CD4-positive, alpha-beta T cell (primary cell): Measurements from ENCODE around the gene TAF3. TPM values are rescaled to one million over a fixed set of nuclear protein-coding genes. Genes with fewer than 3 reads are reported as not detected.
A peak's percentile ranks its signal among the peaks of the same experiment; 100 is the strongest.

ENCODE experiments used
- ATAC-seq: fragments of 200-7000 bp; cut with Tn5 transposase; one replicate; pipeline ENCODE4 v1.10.0; 2022; ENCODE audit warnings: mild to moderate bottlenecking; ENCODE audit not compliant: poor library complexity
- CTCF ChIA-PET: fragments of 350-600 bp; sonication (Branson Sonifier 250); formaldehyde crosslinking; loops from one replicate; lab custom pipeline; 2021; ENCODE audit warnings: antibody characterized with exemption, inconsistent platforms; lab: Charles Lee
- POLR2A ChIA-PET: fragments of 350-600 bp; sonication (Branson Sonifier 250); formaldehyde crosslinking; loops from one replicate; lab custom pipeline; 2021; ENCODE audit warnings: antibody characterized with exemption, inconsistent platforms; lab: Charles Lee
- DNase-seq, 14 experiments: peaks; one replicate each; pipeline ENCODE4 v3.0.0-alpha.2; 2013 to 2020; ENCODE audit warnings: mixed read lengths in 2 of 14
- H3K27ac ChIP-seq, 2 donors: one replicate each; pipeline versions ENCODE4 v1.5.1 to v1.7.0; 2013; ENCODE audit warnings: low read length in 2 of 2, low read depth in 1 of 2, mild to moderate bottlenecking in 1 of 2
- H3K27me3 ChIP-seq, 2 experiments: 1 replicate in 1 of 2; 2 replicates in 1 of 2; pipeline versions ENCODE4 v1.6.1 to v1.7.0; 2013; ENCODE audit warnings: low read length in 2 of 2, control low read depth in 1 of 2, mild to moderate bottlenecking in 1 of 2, moderate library complexity in 1 of 2; ENCODE audit not compliant: insufficient read depth in 2 of 2, control insufficient read depth in 1 of 2
- H3K36me3 ChIP-seq: one replicate; pipeline ENCODE4 v1.6.1; 2013; ENCODE audit warnings: low read length, control low read depth; ENCODE audit not compliant: insufficient read depth
- H3K4me1 ChIP-seq: one replicate; pipeline ENCODE4 v1.6.1; 2013; ENCODE audit warnings: low read length, control low read depth; ENCODE audit not compliant: insufficient read depth
- H3K4me3 ChIP-seq: one replicate; pipeline ENCODE4 v1.5.1; 2013; ENCODE audit warnings: mild to moderate bottlenecking, low read length, moderate library complexity
- H3K9me3 ChIP-seq, 2 experiments: 1 replicate in 1 of 2; 2 replicates in 1 of 2; pipeline versions ENCODE4 v1.6.1 to v1.7.0; 2013; ENCODE audit warnings: low read length in 2 of 2, mild to moderate bottlenecking in 2 of 2, control low read depth in 1 of 2, moderate library complexity in 1 of 2; ENCODE audit not compliant: control insufficient read depth in 1 of 2, insufficient read depth in 1 of 2
- H3K27ac Mint-ChIP-seq: one replicate; pipeline ENCODE4 v1.8.0; 2020; ENCODE audit warnings: mixed read lengths
- H3K27me3 Mint-ChIP-seq: one replicate; pipeline ENCODE4 v1.8.0; 2021; ENCODE audit warnings: mixed read lengths
- H3K36me3 Mint-ChIP-seq: one replicate; pipeline ENCODE4 v1.8.0; 2021; ENCODE audit warnings: low read depth, mixed read lengths
- H3K4me1 Mint-ChIP-seq: one replicate; pipeline ENCODE4 v1.8.0; 2021; ENCODE audit warnings: low read depth, mixed read lengths
- H3K4me3 Mint-ChIP-seq: one replicate; pipeline ENCODE4 v1.8.0; 2020; ENCODE audit warnings: mild to moderate bottlenecking, mixed read lengths
- H3K9me3 Mint-ChIP-seq: one replicate; pipeline ENCODE4 v1.8.0; 2020; ENCODE audit warnings: mixed read lengths
- intact Hi-C, 2 experiments: fragments of 100-400 bp; cut with DNase I in 1 of 2; cut with micrococcal nuclease in 1 of 2; formaldehyde crosslinking; loops; one replicate each; pipeline versions ENCODE4 v1.15.1 to v1.9.0; 2023 to 2025; cut with DNase I, micrococcal nuclease
- total RNA-seq, 174 experiments: library from RNA in 2 of 174; stranded (reverse) in 2 of 174; gene quantifications; one replicate each; pipeline ENCODE4 v1.2.3 and lab custom pipeline; 2021 to 2026
- TF ChIP-seq, protein P1 (sequence below): fragments of 200-600 bp; IDR thresholded peaks from one replicate; pipeline ENCODE4 v1.8.0; 2022; ENCODE audit warnings: antibody characterized with exemption, mild to moderate bottlenecking

Gene TAF3
- total RNA-seq, 2 experiments from 2014 or later = 12.6 to 12.8 TPM

DNA sequence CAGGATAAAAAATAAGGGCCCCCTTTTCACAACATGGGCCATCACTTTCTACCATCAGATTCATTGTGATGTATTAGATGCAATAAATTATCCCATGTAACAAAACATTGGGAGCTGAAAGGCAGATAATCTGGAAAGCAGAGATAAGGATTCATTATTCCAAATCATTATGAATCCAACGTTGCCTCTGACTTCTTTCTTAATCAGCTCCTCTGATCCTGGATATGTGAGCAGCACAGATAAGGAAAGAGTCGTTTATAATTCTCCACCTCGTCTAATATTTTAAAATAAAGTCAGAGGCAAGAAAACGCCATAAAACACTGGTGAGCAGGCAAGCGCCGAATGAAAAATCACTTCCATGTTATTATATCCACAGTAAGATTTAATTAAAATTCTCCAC lies 222.3 kb downstream of the TAF3 start:
- Histone ChIP-seq H3K36me3 (no peaks in the 10 kb centered on the region), H3K9me3 (peaks cover 12 to 40% of the 10 kb centered on the region in 2 experiments), H3K4me3 (no peak overlapping the region), H3K27ac (no peak overlapping the region), H3K27me3 (peaks cover 97 to 99% of the 10 kb centered on the region in 2 experiments), H3K4me1 (peaks cover 62% of the 10 kb centered on the region)
- Mint-ChIP-seq H3K9me3 (no peaks in the 10 kb centered on the region), H3K4me3 (no peak overlapping the region), H3K4me1 (peaks cover 67% of the 10 kb centered on the region), H3K36me3 (no peaks in the 10 kb centered on the region), H3K27ac (no peak overlapping the region), H3K27me3 (peaks cover 96% of the 10 kb centered on the region)
- intact Hi-C loops = no loop called here
- CTCF ChIA-PET = interaction anchor here (1.1 kb wide), 1 partner anchor 34 kb away, joined by 3 read pairs; no protein-coding TSS in a partner anchor
- ATAC-seq (no peak), DNase-seq (no peak)
- POLR2A ChIA-PET = interaction anchor here (0.6 kb wide), 1 partner anchor 304 kb away, joined by 3 read pairs; no protein-coding TSS in a partner anchor
- TF ChIP-seq, protein P1, sequence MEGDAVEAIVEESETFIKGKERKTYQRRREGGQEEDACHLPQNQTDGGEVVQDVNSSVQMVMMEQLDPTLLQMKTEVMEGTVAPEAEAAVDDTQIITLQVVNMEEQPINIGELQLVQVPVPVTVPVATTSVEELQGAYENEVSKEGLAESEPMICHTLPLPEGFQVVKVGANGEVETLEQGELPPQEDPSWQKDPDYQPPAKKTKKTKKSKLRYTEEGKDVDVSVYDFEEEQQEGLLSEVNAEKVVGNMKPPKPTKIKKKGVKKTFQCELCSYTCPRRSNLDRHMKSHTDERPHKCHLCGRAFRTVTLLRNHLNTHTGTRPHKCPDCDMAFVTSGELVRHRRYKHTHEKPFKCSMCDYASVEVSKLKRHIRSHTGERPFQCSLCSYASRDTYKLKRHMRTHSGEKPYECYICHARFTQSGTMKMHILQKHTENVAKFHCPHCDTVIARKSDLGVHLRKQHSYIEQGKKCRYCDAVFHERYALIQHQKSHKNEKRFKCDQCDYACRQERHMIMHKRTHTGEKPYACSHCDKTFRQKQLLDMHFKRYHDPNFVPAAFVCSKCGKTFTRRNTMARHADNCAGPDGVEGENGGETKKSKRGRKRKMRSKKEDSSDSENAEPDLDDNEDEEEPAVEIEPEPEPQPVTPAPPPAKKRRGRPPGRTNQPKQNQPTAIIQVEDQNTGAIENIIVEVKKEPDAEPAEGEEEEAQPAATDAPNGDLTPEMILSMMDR = no peak

GRCh38 chr10:8041284-8041991 lies 223.1 kb downstream of the TAF3 start:
- ChIA-PET CTCF (interaction anchor here (1.7 to 2.4 kb wide), 2 partner anchors 8 to 12 kb away, joined by 5 to 11 read pairs; no protein-coding TSS in a partner anchor), POLR2A (interaction anchor here (0.7 to 2.2 kb wide), 4 partner anchors 11 to 371 kb away, joined by 3 to 11 read pairs (median 6); no protein-coding TSS in a partner anchor)
- Histone ChIP-seq H3K4me1 (peaks cover 63% of the 10 kb centered on the region), H3K36me3 (no peaks in the 10 kb centered on the region), H3K9me3 (peaks cover 12 to 40% of the 10 kb centered on the region in 2 experiments), H3K27ac (no peak overlapping the region), H3K27me3 (peaks cover 97 to 100% of the 10 kb centered on the region in 2 experiments), H3K4me3 (no peak overlapping the region)
- Mint-ChIP-seq H3K9me3 (no peaks in the 10 kb centered on the region), H3K4me3 (peak overlapping the region; percentile 3), H3K4me1 (peaks cover 74% of the 10 kb centered on the region), H3K27ac (peak overlapping the region; percentile 61), H3K27me3 (peaks cover 98% of the 10 kb centered on the region), H3K36me3 (no peaks in the 10 kb centered on the region)
- peak in 1 of 14 experiments; percentile 25 for DNase-seq
- ATAC-seq = no peak
- TF ChIP-seq, protein P1 = no peak
- intact Hi-C loops = no loop called here

- H3K4me1 Mint-ChIP-seq = peaks cover 78% of the 10 kb centered on the region
- Histone ChIP-seq H3K9me3 (peaks cover 12 to 39% of the 10 kb centered on the region in 2 experiments), H3K27ac (no peak overlapping the region), H3K36me3 (no peaks in the 10 kb centered on the region), H3K27me3 (peaks cover 97 to 100% of the 10 kb centered on the region in 2 experiments), H3K4me1 (peaks cover 63% of the 10 kb centered on the region), H3K4me3 (no peak overlapping the region)
- H3K36me3 Mint-ChIP-seq = no peaks in the 10 kb centered on the region
- ChIA-PET POLR2A (interaction anchor here (0.7 to 2.2 kb wide), 6 partner anchors 10 to 1055 kb away, joined by 3 to 11 read pairs (median 5); no protein-coding TSS in a partner anchor), CTCF (interaction anchor here (0.9 to 2.4 kb wide), 3 partner anchors 8 to 403 kb away, joined by 3 to 11 read pairs (median 5); no protein-coding TSS in a partner anchor)
- intact Hi-C loops = no loop called here
- no peak overlapping the region for H3K4me3 Mint-ChIP-seq
- DNase-seq (peak in 2 of 14 experiments; percentile 3 to 38), ATAC-seq (no peak)
- H3K27ac Mint-ChIP-seq = peak overlapping the region; percentile 61
- H3K9me3 Mint-ChIP-seq = no peaks in the 10 kb centered on the region
- H3K27me3 Mint-ChIP-seq = peaks cover 99% of the 10 kb centered on the region
- TF ChIP-seq, protein P1 = no peak
These were observed 223.9 kb downstream of the TAF3 start for GRCh38 chr10:8041992-8042720.
